Mononuclear cell (primary cell): Measurements from ENCODE around the gene PLEKHH1. TPM values are rescaled to one million over a fixed set of nuclear protein-coding genes. Genes with fewer than 3 reads are reported as not detected.

Experiments used
- H3K27me3 ChIP-seq: 2 replicates; pipeline ENCODE4 v1.6.0; 2011; ENCODE audit warnings: low read length, control low read depth; ENCODE audit not compliant: insufficient read depth
- H3K4me1 ChIP-seq: 2 replicates; pipeline ENCODE4 v1.5.1; 2011; ENCODE audit warnings: mild to moderate bottlenecking, low read length, control low read depth; ENCODE audit not compliant: insufficient read depth
- H3K4me3 ChIP-seq: 2 replicates; pipeline ENCODE4 v1.5.1; 2011; ENCODE audit warnings: mild to moderate bottlenecking, low read length, moderate library complexity
- H3K9me3 ChIP-seq: 2 replicates; pipeline ENCODE4 v1.5.1; 2011; ENCODE audit warnings: low read depth, mild to moderate bottlenecking, control low read depth, low read length
- total RNA-seq: library from RNA; depleted of rRNA; stranded (reverse); fragments of >200 nt; gene quantifications from one replicate; pipeline ENCODE4 v1.2.3, GENCODE V29; 2012

The PLEKHH1 gene
- total RNA-seq, 1 donor = not detected

- Histone ChIP-seq H3K27me3 (no peaks in the 10 kb centered on the region), H3K4me3 (no peak overlapping the region), H3K9me3 (no peaks in the 10 kb centered on the region), H3K4me1 (peaks cover 9% of the 10 kb centered on the region)
Measured at GRCh38 chr14:67497716-67498115, 35.4 kb upstream of the PLEKHH1 start.

GRCh38 chr14:67500981-67501380 lies 32.1 kb upstream of the PLEKHH1 start:
- Histone ChIP-seq H3K9me3 (no peaks in the 10 kb centered on the region), H3K4me1 (peaks cover 6% of the 10 kb centered on the region), H3K4me3 (no peak overlapping the region), H3K27me3 (no peaks in the 10 kb centered on the region)

- H3K9me3 ChIP-seq = no peaks in the 10 kb centered on the region
- H3K27me3 ChIP-seq = no peaks in the 10 kb centered on the region
- H3K4me1 ChIP-seq = peaks cover 6% of the 10 kb centered on the region
- H3K4me3 ChIP-seq = no peak overlapping the region
Measured at GRCh38 chr14:67501670-67502069, 31.4 kb upstream of the PLEKHH1 start.

- Histone ChIP-seq H3K27me3 (no peaks in the 10 kb centered on the region), H3K4me3 (no peak overlapping the region), H3K4me1 (peaks cover 6% of the 10 kb centered on the region), H3K9me3 (no peaks in the 10 kb centered on the region)
Measured at GRCh38 chr14:67502867-67503266, 30.2 kb upstream of the PLEKHH1 start.

- no peak overlapping the region for H3K4me3 ChIP-seq
- H3K9me3 ChIP-seq = no peaks in the 10 kb centered on the region
- H3K4me1 ChIP-seq = peaks cover 6% of the 10 kb centered on the region
- H3K27me3 ChIP-seq = no peaks in the 10 kb centered on the region
Measured at GRCh38 chr14:67503331-67503730, 29.8 kb upstream of the PLEKHH1 start.

- Histone ChIP-seq H3K4me3 (no peak overlapping the region), H3K27me3 (no peaks in the 10 kb centered on the region), H3K4me1 (peaks cover 6% of the 10 kb centered on the region), H3K9me3 (no peaks in the 10 kb centered on the region)
Measured at GRCh38 chr14:67505254-67505653, 27.8 kb upstream of the PLEKHH1 start.

- no peak overlapping the region for H3K4me3 ChIP-seq
- H3K27me3 ChIP-seq = no peaks in the 10 kb centered on the region
- H3K9me3 ChIP-seq = no peaks in the 10 kb centered on the region
- H3K4me1 ChIP-seq = peaks cover 16% of the 10 kb centered on the region
Measured at GRCh38 chr14:67508956-67509355, 24.1 kb upstream of the PLEKHH1 start.

GRCh38 chr14:67510121-67510520 lies 23.0 kb upstream of the PLEKHH1 start:
- Histone ChIP-seq H3K9me3 (no peaks in the 10 kb centered on the region), H3K27me3 (no peaks in the 10 kb centered on the region), H3K4me3 (no peak overlapping the region), H3K4me1 (peaks cover 23% of the 10 kb centered on the region)

- no peaks in the 10 kb centered on the region for H3K27me3 ChIP-seq
- H3K4me1 ChIP-seq = peaks cover 28% of the 10 kb centered on the region
- no peaks in the 10 kb centered on the region for H3K9me3 ChIP-seq
- H3K4me3 ChIP-seq = no peak overlapping the region
Measured at GRCh38 chr14:67510836-67511235, 22.3 kb upstream of the PLEKHH1 start.

- peaks cover 40% of the 10 kb centered on the region for H3K4me1 ChIP-seq
Measured at GRCh38 chr14:67512463-67513310, 20.4 kb upstream of the PLEKHH1 start.

GRCh38 chr14:67513631-67514108 lies 19.4 kb upstream of the PLEKHH1 start:
- Histone ChIP-seq H3K9me3 (no peaks in the 10 kb centered on the region), H3K4me3 (no peak overlapping the region), H3K27me3 (no peaks in the 10 kb centered on the region), H3K4me1 (peaks cover 40% of the 10 kb centered on the region)

More at GRCh38 chr14:67512463-67513310, 20.4 kb upstream of the PLEKHH1 start:
- Histone ChIP-seq H3K4me3 (no peak overlapping the region), H3K27me3 (no peaks in the 10 kb centered on the region), H3K9me3 (no peaks in the 10 kb centered on the region)

GRCh38 chr14:67514203-67514607 lies 18.9 kb upstream of the PLEKHH1 start:
- H3K4me3 ChIP-seq = peak overlapping the region; percentile 70
- no peaks in the 10 kb centered on the region for H3K9me3 ChIP-seq
- peaks cover 40% of the 10 kb centered on the region for H3K4me1 ChIP-seq
- H3K27me3 ChIP-seq = no peaks in the 10 kb centered on the region

GRCh38 chr14:67514650-67515385 lies 18.3 kb upstream of the PLEKHH1 start:
- peaks cover 2% of the 10 kb centered on the region for H3K27me3 ChIP-seq
- H3K9me3 ChIP-seq = no peaks in the 10 kb centered on the region
- peak overlapping the region; percentile 70 for H3K4me3 ChIP-seq
- H3K4me1 ChIP-seq = peaks cover 40% of the 10 kb centered on the region

GRCh38 chr14:67515386-67516079 lies 17.6 kb upstream of the PLEKHH1 start:
- Histone ChIP-seq H3K4me3 (peak overlapping the region; percentile 70), H3K9me3 (no peaks in the 10 kb centered on the region), H3K27me3 (peaks cover 2% of the 10 kb centered on the region), H3K4me1 (peaks cover 40% of the 10 kb centered on the region)

GRCh38 chr14:67516676-67517075 lies 16.4 kb upstream of the PLEKHH1 start:
- Histone ChIP-seq H3K4me3 (no peak overlapping the region), H3K27me3 (peaks cover 2% of the 10 kb centered on the region), H3K4me1 (peaks cover 40% of the 10 kb centered on the region), H3K9me3 (no peaks in the 10 kb centered on the region)
